Left lung (tissue), 10 donors: ENCODE results near the gene AGL. TPM values are rescaled to one million over a fixed set of nuclear protein-coding genes. Genes with fewer than 3 reads are reported as not detected.
"Not testable (repeated sequence)": the region's sequence is repeated elsewhere in the genome, so short reads cannot be mapped to it uniquely, and the experiment has no call there.

ENCODE experiments used
- ATAC-seq: fragments of 200-7000 bp; cut with Tn5 transposase; one replicate; pipeline ENCODE4 v1.9.1; 2020; ENCODE audit warnings: moderate library complexity
- DNase-seq, 4 donors: peaks; one replicate each; pipeline ENCODE4 v3.0.0-alpha.2; 2013 to 2020
- H3K27ac ChIP-seq, 2 donors: fragments of 200-600 bp; sonication (generic) in 1 of 2; one replicate each; pipeline versions ENCODE4 v1.5.0 to v1.8.0; 2020 to 2021
- H3K27me3 ChIP-seq, 2 donors: fragments of 200-600 bp; sonication (generic) in 1 of 2; one replicate each; pipeline versions ENCODE4 v1.5.0 to v1.8.0; 2020 to 2021
- H3K36me3 ChIP-seq, 2 donors: fragments of 200-600 bp; sonication (generic) in 1 of 2; one replicate each; pipeline versions ENCODE4 v1.5.0 to v1.8.0; 2020 to 2021
- H3K4me1 ChIP-seq, 2 donors: fragments of 200-600 bp; one replicate each; pipeline ENCODE4 v1.8.0; 2021
- H3K4me3 ChIP-seq, 2 donors: fragments of 200-600 bp; sonication (generic) in 1 of 2; one replicate each; pipeline versions ENCODE4 v1.5.0 to v1.8.0; 2020 to 2021; ENCODE audit warnings: mild to moderate bottlenecking in 1 of 2
- H3K9me3 ChIP-seq, 2 donors: fragments of 200-600 bp; sonication (generic) in 1 of 2; one replicate each; pipeline versions ENCODE4 v1.5.0 to v1.8.0; 2020 to 2021
- CTCF ChIP-seq, 2 donors: fragments of 200-600 bp; sonication (generic) in 1 of 2; IDR thresholded peaks; one replicate each; pipeline versions ENCODE4 v1.5.0 to v1.8.0; 2021; ENCODE audit warnings: antibody characterized with exemption in 2 of 2
- intact Hi-C, 2 donors: fragments of 100-400 bp; cut with DNase I; formaldehyde crosslinking; loops; one replicate each; pipeline versions ENCODE4 v1.11.2 to v1.14.2; 2022
- polyA plus RNA-seq, 6 donors: library from polyadenylated mRNA; unstranded; fragments of 120-200 nt; gene quantifications; one replicate each; pipeline ENCODE4 v1.2.1, GENCODE V29; 2013; ENCODE audit not compliant: insufficient read length in 6 of 6
- total RNA-seq, 2 donors: library from RNA; stranded (reverse); fragmentation: NEBNext Ultra II Directional; extraction: Animal tissue kit (Norgen Biotek cat#: 25700); gene quantifications; one replicate each; pipeline ENCODE4 v1.2.1, GENCODE V29; 2021
- donor health status: DM: no; HTN: yes; CAD: no.
- donor health status: DM: no; HTN: no; CAD: no.

AGL gene
- total and polyA plus RNA-seq, 8 donors = 16.9 to 38.4 (median 22.0) TPM

- no peak for DNase-seq
- H3K4me1 ChIP-seq = no peaks in the 10 kb centered on the region
- intact Hi-C loops = no loop called here
- H3K27me3 ChIP-seq = no peaks in the 10 kb centered on the region
- no peak for ATAC-seq
- no peak overlapping the region for H3K4me3 ChIP-seq
- no peaks in the 10 kb centered on the region for H3K9me3 ChIP-seq
- no peak for TF ChIP-seq CTCF (IDR thresholded peaks at IDR 0.05)
- no peak overlapping the region for H3K27ac ChIP-seq
- peaks cover 0 to 43% of the 10 kb centered on the region in 2 donors for H3K36me3 ChIP-seq
Measured at GRCh38 chr1:99886179-99886578, 36.0 kb downstream of the AGL start.

GRCh38 chr1:99886841-99887240 is 36.7 kb downstream of the AGL start:
- Histone ChIP-seq H3K4me1 (no peaks in the 10 kb centered on the region), H3K4me3 (no peak overlapping the region), H3K27ac (no peak overlapping the region), H3K27me3 (no peaks in the 10 kb centered on the region), H3K36me3 (peaks cover 0 to 40% of the 10 kb centered on the region in 2 donors), H3K9me3 (no peaks in the 10 kb centered on the region)
- intact Hi-C loops = no loop called here
- no peak for DNase-seq
- no peak for TF ChIP-seq CTCF (IDR thresholded peaks at IDR 0.05)
- no peak for ATAC-seq

GRCh38 chr1:99887890-99888289 is 37.7 kb downstream of the AGL start:
- no peaks in the 10 kb centered on the region for H3K9me3 ChIP-seq
- peaks cover 0 to 44% of the 10 kb centered on the region in 2 donors for H3K36me3 ChIP-seq
- TF ChIP-seq CTCF (IDR thresholded peaks at IDR 0.05) = no peak
- ATAC-seq (no peak), DNase-seq (no peak)
- H3K4me3 ChIP-seq = no peak overlapping the region
- no peaks in the 10 kb centered on the region for H3K4me1 ChIP-seq
- intact Hi-C loops = no loop called here
- no peaks in the 10 kb centered on the region for H3K27me3 ChIP-seq
- H3K27ac ChIP-seq = no peak overlapping the region

GRCh38 chr1:99891997-99892396 is 41.8 kb downstream of the AGL start:
- no peak for TF ChIP-seq CTCF (IDR thresholded peaks at IDR 0.05)
- Histone ChIP-seq H3K4me1 (no peaks in the 10 kb centered on the region), H3K4me3 (no peak overlapping the region), H3K27me3 (no peaks in the 10 kb centered on the region), H3K27ac (no peak overlapping the region), H3K9me3 (no peaks in the 10 kb centered on the region), H3K36me3 (peaks cover 0 to 54% of the 10 kb centered on the region in 2 donors)
- ATAC-seq = no peak
- no peak for DNase-seq
- intact Hi-C loops = no loop called here

GRCh38 chr1:99903278-99903677 is 53.1 kb downstream of the AGL start:
- ATAC-seq, H3K4me1 ChIP-seq, intact Hi-C loops, H3K9me3 ChIP-seq, H3K27ac ChIP-seq, DNase-seq, H3K27me3 ChIP-seq, H3K4me3 ChIP-seq: not testable (repeated sequence)
- H3K36me3 ChIP-seq = peaks cover 0 to 33% of the 10 kb centered on the region in 2 donors

- Histone ChIP-seq H3K27ac (no peak overlapping the region), H3K36me3 (peaks cover 0 to 39% of the 10 kb centered on the region in 2 donors), H3K27me3 (no peaks in the 10 kb centered on the region), H3K9me3 (no peaks in the 10 kb centered on the region), H3K4me1 (no peaks in the 10 kb centered on the region), H3K4me3 (no peak overlapping the region)
- intact Hi-C loops = no loop called here
- DNase-seq = no peak
- no peak for ATAC-seq
- no peak for TF ChIP-seq CTCF (IDR thresholded peaks at IDR 0.05)
Measured at GRCh38 chr1:99906535-99906934, 56.4 kb downstream of the AGL start.
